ENCODE data around the gene POTEJ.
"Not testable (repeated sequence)": the region's sequence is repeated elsewhere in the genome, so short reads cannot be mapped to it uniquely, and the experiment has no call there.

GRCh38 chr2:130597994-130598393 lies 13.2 kb upstream of the POTEJ start:
- TF ChIP-seq POLR2A, POLR2AphosphoS5, POU2F2 (IDR thresholded peaks at IDR 0.05; ENCODE audit: low read depth, low read length): not testable (repeated sequence)

Measured in GM12891 (cell line).